ENCODE results near the gene BEND5. TPM values are rescaled to one million over a fixed set of nuclear protein-coding genes. Genes with fewer than 3 reads are reported as not detected.

Gene BEND5
- total and polyA plus RNA-seq, 2 of the 13 experiments (the other 11 are each of a cell fraction or from before 2014, with no cell fraction given): 0.11 TPM; not detected in 1

- Histone ChIP-seq H3K27ac (ENCODE audit: extremely low read length, insufficient read depth, low read length) (no peak overlapping the region), H4K20me1 (ENCODE audit: insufficient read depth, low read length) (no peaks in the 10 kb centered on the region), H3K36me3 (replicated peaks in 1 of 2; ENCODE audit: control insufficient read depth in 1 of 2, insufficient read depth in 2 of 2, low read length in 2 of 2) (no peaks in the 10 kb centered on the region), H3K79me2 (ENCODE audit: insufficient read depth, low read length) (no peaks in the 10 kb centered on the region), H3K9ac (ENCODE audit: insufficient read depth, low read depth, low read length) (no peak overlapping the region), H3K27me3 (ENCODE audit: control insufficient read depth in 1 of 2, insufficient read depth in 2 of 2, low read length in 2 of 2) (no peaks in the 10 kb centered on the region), H2AFZ (ENCODE audit: low read length) (no peak overlapping the region), H3K4me1 (ENCODE audit: insufficient read depth, low read length) (no peaks in the 10 kb centered on the region), H3K4me2 (ENCODE audit: low read depth, low read length) (no peak overlapping the region), H3K4me3 (replicated peaks in 1 of 3; ENCODE audit: insufficient read depth in 1 of 3, low read depth in 2 of 3, low read length in 3 of 3) (no peak overlapping the region), H3K9me3 (ENCODE audit: low read length) (no peaks in the 10 kb centered on the region)
- BruUV-seq (replicated peaks): no TSS peak
- POLR2A ChIA-PET: no interaction called here
- no peak for FAIRE-seq
- intact Hi-C loops (cut with micrococcal nuclease; ENCODE audit: unreplicated experiment): no loop called here
- CTCF ChIA-PET (ENCODE audit: low intra/inter-chr PET ratio, low total read pairs): no interaction called here
- ATAC-seq: no peak
- in situ Hi-C loops (cut with HindIII; ENCODE audit: extremely low pct_ligation_motif_present, low pct_unique_long_range_greater_than_20kb): no loop called here
- WGBS (ENCODE audit: low lambda C conversion rate): 17% methylated on average over 4 of the region's 4 CpGs
- no peak for DNase-seq (ENCODE audit: low spot score)
- TF ChIP-seq FOXK2 (IDR thresholded peaks at IDR 0.05) (no peak), ZNF20 (CRISPR knock-in tag; IDR thresholded peaks at IDR 0.05) (no peak), SPEN (CRISPR knock-in tag; IDR thresholded peaks at IDR 0.05; ENCODE audit: low read depth) (no peak), CREM (IDR thresholded peaks at IDR 0.05) (no peak), CREM (CRISPR knock-in tag; IDR thresholded peaks at IDR 0.05) (no peak), FOXO1 (CRISPR knock-in tag; IDR thresholded peaks at IDR 0.05) (no peak), GATA4 (IDR thresholded peaks at IDR 0.05; ENCODE audit: borderline replicate concordance, low read depth) (no peak), ZNF547 (CRISPR knock-in tag; IDR thresholded peaks at IDR 0.05) (no peak), ZNF512B (CRISPR knock-in tag; IDR thresholded peaks at IDR 0.05; ENCODE audit: borderline replicate concordance) (no peak), ASH2L (IDR thresholded peaks at IDR 0.05; ENCODE audit: insufficient read length, low read depth, low read length) (no peak), ATF1 (CRISPR knock-in tag; IDR thresholded peaks at IDR 0.05) (no peak), HOXA9 (CRISPR knock-in tag; IDR thresholded peaks at IDR 0.05; ENCODE audit: borderline replicate concordance) (no peak), E2F1 (CRISPR knock-in tag; IDR thresholded peaks at IDR 0.05) (no peak), XBP1 (CRISPR knock-in tag; IDR thresholded peaks at IDR 0.05) (no peak), POLR2A (IDR thresholded peaks at IDR 0.05; ENCODE audit: insufficient read depth in 1 of 2, low read depth in 2 of 2, low read length in 2 of 2) (no peak), ZNF589 (CRISPR knock-in tag; conservative IDR thresholded peaks at IDR 0.05) (no peak), JDP2 (CRISPR knock-in tag; IDR thresholded peaks at IDR 0.05; ENCODE audit: borderline replicate concordance) (no peak)
- TF ChIP-seq, protein P1, sequence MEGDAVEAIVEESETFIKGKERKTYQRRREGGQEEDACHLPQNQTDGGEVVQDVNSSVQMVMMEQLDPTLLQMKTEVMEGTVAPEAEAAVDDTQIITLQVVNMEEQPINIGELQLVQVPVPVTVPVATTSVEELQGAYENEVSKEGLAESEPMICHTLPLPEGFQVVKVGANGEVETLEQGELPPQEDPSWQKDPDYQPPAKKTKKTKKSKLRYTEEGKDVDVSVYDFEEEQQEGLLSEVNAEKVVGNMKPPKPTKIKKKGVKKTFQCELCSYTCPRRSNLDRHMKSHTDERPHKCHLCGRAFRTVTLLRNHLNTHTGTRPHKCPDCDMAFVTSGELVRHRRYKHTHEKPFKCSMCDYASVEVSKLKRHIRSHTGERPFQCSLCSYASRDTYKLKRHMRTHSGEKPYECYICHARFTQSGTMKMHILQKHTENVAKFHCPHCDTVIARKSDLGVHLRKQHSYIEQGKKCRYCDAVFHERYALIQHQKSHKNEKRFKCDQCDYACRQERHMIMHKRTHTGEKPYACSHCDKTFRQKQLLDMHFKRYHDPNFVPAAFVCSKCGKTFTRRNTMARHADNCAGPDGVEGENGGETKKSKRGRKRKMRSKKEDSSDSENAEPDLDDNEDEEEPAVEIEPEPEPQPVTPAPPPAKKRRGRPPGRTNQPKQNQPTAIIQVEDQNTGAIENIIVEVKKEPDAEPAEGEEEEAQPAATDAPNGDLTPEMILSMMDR (CRISPR knock-in tag; IDR thresholded peaks at IDR 0.05): no peak
Measured at GRCh38 chr1:48789903-48790302, 13.2 kb upstream of the BEND5 start.

All from HepG2 (cell line).